ENCODE measurements around the gene KRT77.
A peak's percentile ranks its signal among the peaks of the same experiment; 100 is the strongest.

The KRT77 gene

DNA sequence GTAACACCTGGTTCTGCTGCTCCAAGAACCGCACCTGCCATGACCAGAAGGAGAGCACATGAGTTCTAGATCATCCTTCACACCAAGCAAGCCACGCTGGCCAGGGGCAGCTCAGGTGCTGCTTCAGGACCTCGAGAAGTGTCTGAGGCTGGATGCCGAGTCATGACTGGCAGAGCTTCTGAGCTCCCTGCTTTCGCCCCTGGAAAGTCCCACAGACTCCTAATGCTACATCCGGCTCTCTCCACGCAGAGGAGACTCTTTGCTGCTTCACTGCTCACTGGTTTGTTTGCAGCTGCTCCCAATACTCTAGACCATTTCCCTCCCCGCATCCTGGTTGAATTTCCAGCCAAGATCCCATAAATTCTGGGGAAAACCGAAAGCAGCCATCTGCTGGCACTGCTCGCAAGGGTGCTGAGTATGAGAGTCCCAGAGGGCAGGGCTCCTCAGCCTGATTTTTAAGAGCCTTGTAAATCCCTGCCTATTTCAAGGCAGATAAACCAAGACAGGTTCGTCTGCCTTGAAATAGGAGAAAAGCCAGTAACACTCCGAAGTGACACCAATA is 52.7 kb downstream of the KRT77 start:
- peak in 1 of 2 experiments; percentile 26 for DNase-seq

DNA sequence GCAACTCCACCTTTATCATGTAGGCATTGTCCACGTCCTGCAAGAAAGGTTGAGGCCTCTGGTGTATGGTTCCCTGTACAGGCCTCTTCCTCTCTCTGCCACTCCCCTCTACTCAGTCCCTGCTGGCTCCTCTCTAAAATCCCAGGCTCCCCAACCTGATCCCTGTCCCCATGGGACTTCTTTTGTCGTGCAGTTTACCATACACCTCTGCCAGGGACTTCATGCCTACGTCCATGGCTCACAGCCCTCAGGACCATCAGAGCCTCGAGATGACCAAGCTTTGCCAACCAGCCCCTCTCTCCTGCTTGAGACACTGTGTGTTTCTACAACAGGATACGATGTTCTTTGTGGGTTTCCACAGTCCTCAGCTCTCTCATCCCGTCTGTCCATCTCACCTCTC is 54.3 kb downstream of the KRT77 start:
- DNase-seq: no peak

DNA sequence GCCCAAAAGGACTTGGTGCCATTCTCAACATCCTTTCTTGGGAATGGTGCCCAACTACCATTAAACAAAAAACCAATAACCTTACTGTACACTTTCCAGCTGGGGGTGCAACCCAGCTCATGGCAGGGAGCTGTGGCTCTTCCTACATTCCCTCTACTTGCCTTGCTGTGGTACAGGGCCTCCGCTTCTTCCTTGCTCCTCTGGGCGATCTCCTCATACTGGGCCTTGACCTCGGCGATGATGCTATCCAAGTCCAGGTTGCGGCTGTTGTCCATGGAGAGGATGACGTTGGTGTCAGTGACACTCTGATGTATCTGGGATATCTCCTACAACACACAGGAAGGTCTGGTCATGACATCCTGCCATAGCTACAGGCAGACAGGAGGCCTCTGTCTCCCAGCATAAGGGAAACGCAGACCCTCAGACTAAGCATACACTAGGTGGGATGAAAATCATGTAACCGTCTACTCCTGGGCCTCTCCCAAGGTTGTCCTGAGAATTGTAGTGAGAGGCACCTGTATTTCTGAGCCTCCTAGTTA is 55.2 kb downstream of the KRT77 start:
- DNase-seq: no peak

DNA sequence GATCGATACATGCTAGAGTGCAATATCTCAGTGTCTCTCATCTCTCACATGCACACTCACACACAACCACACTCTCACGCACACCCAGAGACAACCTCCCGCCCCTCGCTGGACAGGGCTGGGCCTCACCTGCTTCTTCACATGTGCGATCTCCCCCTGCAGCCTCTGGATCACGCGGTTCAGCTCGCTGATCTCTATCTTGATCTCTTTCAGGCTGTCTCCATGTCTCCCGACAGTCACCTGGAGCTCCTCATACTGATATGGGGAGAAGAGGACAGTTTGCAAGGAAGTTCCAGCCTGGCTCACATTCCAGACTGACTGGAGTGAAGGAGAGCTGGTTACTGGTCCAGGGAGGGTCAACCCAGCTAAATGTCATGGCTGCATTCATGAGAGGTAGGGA is 55.7 kb downstream of the KRT77 start:
- no peak for DNase-seq

DNA sequence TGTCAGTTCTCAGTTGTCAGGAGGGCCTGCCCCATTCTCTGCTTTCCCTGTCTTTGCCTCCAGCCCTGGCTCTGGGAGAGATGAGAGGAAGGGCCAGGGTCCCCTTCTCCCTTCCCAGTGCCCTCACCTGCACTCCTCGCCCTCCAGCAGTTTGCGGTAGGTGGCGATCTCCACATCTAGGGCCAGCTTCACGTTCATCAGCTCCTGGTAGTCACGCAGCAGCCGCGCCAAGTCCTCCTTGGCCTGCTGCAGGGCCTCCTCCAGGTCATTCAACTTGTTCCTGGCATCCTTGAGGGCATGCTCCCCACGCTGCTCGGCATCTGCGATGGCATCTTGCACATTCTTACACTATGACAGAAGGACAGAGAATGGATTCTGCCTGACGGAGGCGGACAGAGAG is 56.7 kb downstream of the KRT77 start:
- peak in 1 of 2 experiments; percentile 39 for DNase-seq

DNA sequence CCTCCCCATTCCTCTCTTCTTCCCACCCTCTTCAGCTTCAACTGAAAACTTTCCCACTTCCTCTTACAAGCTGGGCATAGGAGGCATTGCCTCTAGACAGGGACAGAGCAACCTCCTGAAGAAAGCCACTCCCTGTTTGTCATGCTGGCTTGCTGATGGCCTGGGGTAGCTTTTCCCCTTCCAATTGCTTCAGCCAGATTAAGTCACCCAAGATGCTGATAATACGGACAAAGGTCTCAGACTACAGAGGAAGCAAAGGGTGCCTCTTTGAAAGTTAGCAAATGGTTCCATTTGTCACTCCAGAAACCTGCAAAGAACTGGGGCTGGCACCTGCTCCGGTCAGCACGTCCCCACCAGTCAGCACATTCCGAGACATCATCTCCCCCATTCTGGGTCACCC is 57.3 kb downstream of the KRT77 start:
- no peak for DNase-seq

DNA sequence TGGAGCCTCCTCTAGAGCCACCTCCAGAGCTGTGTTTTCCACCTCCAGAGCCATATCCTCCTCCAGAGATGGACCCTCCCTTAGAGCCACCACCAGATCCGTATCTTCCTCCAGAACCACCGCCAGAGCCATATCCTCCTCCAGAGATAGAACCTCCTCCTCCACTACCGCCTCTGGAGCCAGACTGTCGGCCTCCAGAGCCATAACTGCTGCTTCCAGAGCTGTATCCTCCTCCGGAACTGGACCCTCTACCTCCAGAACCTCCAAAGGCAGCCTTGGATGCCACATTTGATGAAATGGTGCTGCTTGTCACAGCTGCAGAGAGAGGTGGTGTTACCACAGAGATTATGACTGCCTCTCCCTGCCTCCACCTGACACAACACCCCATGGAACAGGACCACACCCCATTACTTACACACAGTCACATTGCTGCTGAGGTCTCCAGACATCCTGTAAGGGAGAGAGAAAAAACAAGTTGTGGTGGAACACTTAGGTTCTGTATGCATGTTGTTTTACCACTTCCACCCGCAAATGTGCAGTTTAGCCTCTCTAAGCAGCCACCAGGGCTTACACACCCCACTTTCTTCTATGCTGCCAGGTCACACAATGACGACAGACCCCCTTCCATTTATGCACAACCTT is 58.1 kb downstream of the KRT77 start:
- DNase-seq: peak in 1 of 2 experiments; percentile 60

DNA sequence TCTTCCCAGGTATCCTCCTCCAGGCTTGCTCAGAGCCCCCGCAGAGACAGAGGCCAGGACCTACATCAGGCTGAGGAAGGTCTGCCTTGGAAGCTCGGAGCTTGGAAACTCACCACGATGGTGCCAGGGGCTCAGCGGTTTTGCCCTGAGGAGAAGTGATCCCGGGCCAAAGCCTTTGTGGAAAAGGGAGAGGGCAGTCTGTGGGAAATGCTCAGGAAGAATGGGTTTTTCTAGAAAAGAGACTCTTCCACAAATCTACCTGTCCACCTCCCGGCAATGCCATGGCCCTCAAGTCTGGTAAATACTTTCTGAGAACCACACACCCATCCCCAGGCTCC is 59.3 kb downstream of the KRT77 start:
- DNase-seq: no peak

DNA sequence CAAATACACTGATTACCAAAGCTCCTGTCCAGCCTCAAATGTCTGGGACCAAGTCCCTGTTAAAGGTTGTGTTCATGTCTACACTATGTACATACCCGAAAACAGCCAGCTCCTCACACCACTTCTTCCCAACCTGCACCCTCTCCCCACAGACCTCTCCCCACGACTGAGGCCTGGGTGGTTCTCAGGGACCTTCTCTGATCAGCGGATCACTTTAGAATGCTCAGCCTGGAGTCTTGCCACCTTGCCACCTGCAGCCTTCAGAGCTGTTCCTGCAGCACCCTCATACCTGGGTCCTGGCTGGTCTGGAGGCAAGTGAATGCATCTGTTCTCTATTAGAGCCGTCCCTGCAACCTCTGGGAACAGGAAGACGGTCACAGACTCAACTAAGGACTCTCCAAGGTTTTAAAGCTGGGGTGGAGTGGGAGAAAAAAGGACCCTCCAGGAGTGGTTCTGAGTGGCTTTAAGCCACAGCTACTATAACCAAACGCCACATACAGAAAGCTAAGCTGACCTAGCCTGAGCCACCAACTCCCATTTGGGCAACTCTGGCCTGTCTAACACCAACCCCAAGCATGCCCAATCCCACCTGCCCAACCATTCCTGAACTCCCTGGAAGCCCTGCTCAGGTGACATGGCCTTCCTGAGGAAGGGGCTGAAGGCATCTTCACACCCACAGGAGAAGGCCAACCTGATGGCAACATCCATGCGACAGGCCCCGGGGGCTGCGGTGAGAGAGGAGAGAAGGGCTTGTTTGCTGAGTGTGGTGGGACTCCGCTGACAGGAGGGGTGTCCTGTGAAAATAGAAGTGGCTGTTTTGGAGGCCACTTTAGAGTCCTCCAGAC is 59.9 kb downstream of the KRT77 start:
- no peak for DNase-seq

DNA sequence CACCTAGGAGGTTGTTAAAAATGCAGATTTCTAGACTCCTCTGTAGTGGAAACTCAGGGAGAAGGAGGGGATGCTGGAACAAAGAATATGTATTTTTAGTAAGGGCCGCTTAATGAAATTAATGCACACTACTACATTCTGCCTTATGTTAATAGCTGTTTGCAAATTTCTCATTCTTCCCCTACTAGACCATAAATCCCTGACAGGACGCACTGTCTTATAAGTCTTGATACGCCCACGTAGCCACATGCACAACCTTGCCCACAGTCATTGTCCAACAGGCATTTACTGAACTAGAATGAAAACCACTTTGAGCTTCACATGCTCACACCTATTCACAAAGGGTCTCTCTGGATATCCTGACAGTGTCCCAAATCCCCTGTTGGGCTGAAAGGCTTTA is 61.9 kb downstream of the KRT77 start:
- no peak for DNase-seq
